ENCODE results near the gene NDUFB6. TPM values are rescaled to one million over a fixed set of nuclear protein-coding genes. Genes with fewer than 3 reads are reported as not detected.

The NDUFB6 gene
- total RNA-seq, 6 experiments from 2014 or later, result 28.9 to 39.9 (median 36.2) TPM

DNA sequence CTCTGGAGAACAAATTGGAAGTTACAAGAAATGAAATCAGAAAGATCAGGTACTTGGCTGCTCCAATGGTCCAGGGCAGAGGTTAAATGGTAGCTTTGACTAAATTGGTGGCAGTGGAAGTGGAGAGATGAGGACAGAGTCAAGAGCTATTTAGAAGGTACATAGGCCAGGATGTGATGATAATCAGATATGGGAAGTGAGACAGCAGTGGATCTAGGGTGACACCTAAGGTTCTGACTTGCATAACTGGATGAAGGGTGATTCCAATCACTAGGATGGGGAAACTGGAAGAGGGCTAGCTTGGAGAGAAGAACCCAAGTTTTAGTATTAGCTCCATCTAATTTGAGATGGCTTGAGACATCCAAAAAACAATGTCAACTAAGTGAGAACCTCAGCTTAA, 24.0 kb upstream of the NDUFB6 start:
- no peak overlapping the region for H3K4me3 ChIP-seq
- ATAC-seq, result no peak
- no peaks in the 10 kb centered on the region for H3K27me3 ChIP-seq
- no peak overlapping the region for H3K27ac ChIP-seq
- DNase-seq, result no peak
- intact Hi-C loops (cut with DNase I), result no loop called here
- H3K9me3 ChIP-seq, result no peaks in the 10 kb centered on the region
- H3K4me1 ChIP-seq, result no peaks in the 10 kb centered on the region
- TF ChIP-seq, protein P1, sequence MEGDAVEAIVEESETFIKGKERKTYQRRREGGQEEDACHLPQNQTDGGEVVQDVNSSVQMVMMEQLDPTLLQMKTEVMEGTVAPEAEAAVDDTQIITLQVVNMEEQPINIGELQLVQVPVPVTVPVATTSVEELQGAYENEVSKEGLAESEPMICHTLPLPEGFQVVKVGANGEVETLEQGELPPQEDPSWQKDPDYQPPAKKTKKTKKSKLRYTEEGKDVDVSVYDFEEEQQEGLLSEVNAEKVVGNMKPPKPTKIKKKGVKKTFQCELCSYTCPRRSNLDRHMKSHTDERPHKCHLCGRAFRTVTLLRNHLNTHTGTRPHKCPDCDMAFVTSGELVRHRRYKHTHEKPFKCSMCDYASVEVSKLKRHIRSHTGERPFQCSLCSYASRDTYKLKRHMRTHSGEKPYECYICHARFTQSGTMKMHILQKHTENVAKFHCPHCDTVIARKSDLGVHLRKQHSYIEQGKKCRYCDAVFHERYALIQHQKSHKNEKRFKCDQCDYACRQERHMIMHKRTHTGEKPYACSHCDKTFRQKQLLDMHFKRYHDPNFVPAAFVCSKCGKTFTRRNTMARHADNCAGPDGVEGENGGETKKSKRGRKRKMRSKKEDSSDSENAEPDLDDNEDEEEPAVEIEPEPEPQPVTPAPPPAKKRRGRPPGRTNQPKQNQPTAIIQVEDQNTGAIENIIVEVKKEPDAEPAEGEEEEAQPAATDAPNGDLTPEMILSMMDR (IDR thresholded peaks at IDR 0.05), result no peak
- no peak for TF ChIP-seq POLR2A (IDR thresholded peaks at IDR 0.05)
- H3K36me3 ChIP-seq, result no peaks in the 10 kb centered on the region

DNA sequence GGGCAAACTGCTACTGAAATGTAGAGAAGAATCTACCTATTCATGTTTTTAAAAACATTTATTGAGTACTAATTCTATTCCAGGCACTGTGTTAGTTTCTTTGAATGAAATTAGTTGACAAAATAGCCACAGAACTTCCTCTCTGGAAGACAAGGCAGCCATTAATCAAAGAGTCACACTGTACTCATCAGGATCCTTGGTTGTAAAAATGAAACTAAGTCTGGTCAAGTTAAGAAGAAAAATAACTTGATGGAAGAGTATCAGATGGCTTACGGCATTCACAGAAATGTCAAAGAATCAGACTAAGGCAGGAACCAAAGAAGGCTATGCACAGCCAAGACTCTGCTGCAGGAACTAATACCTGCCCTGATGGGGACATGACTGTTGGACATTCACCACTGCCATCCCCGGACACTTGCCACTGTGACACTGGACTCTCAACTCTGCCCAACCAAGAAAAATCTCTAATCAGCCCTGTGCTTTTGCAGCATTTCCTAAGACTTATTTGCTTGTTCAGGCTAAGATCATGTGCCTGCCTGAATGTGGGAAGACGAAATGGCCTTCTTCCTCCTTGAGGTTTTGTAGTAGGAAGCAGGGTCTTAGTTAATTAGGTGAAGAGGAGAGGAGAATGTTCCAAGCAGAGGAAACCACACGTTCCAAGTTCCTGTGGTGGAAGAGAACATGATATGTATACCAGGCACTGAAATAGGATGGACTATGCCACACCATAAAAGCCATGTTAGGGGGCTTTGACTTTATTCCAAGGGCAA, 23.3 kb upstream of the NDUFB6 start:
- Histone ChIP-seq H3K27ac (no peak overlapping the region), H3K4me3 (no peak overlapping the region), H3K27me3 (no peaks in the 10 kb centered on the region), H3K36me3 (no peaks in the 10 kb centered on the region), H3K4me1 (no peaks in the 10 kb centered on the region), H3K9me3 (no peaks in the 10 kb centered on the region)
- ATAC-seq (peak in 2 of 4 donors; percentile 29 to 33), DNase-seq (no peak)
- WGBS (ENCODE audit: insufficient coverage, low coverage, low lambda C conversion rate, missing lambda C conversion rate), result 43% methylated on average over 4 of the region's 4 CpGs
- no peak for TF ChIP-seq POLR2A (IDR thresholded peaks at IDR 0.05)
- TF ChIP-seq, protein P1 (IDR thresholded peaks at IDR 0.05), result no peak
- intact Hi-C loops (cut with DNase I), result no loop called here

DNA sequence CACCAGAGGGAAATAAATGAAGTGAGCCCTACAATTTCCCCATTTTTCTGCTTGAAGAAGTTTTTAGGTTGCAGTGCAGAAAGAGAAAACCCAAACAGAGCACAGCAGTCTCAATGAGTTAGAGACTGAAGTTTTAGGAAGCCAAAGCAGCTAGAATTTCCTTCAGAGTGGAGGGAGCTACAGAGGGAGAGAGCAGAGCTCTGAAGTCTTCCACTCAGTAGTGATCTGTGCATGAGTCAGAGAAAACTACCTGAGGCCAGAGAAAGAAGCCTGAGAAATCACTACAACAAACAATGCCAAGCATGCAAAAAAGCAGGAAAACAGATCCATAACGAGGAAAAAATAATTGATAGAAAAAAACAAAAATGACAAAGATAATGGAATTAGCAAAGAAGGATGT, 17.9 kb upstream of the NDUFB6 start:
- H3K4me1 ChIP-seq, result peaks cover 0 to 5% (median under 1%) of the 10 kb centered on the region in 4 donors
- DNase-seq (no peak), ATAC-seq (no peak)
- WGBS (ENCODE audit: insufficient coverage, low coverage, low lambda C conversion rate, missing lambda C conversion rate), result 11% methylated on average over 1 of the region's 1 CpG
- TF ChIP-seq POLR2A (IDR thresholded peaks at IDR 0.05), result no peak
- TF ChIP-seq, protein P1 (IDR thresholded peaks at IDR 0.05), result no peak
- H3K27ac ChIP-seq, result no peak overlapping the region
- H3K27me3 ChIP-seq, result no peaks in the 10 kb centered on the region
- no peaks in the 10 kb centered on the region for H3K36me3 ChIP-seq
- H3K4me3 ChIP-seq, result no peak overlapping the region
- no peaks in the 10 kb centered on the region for H3K9me3 ChIP-seq
- intact Hi-C loops (cut with DNase I), result no loop called here

DNA sequence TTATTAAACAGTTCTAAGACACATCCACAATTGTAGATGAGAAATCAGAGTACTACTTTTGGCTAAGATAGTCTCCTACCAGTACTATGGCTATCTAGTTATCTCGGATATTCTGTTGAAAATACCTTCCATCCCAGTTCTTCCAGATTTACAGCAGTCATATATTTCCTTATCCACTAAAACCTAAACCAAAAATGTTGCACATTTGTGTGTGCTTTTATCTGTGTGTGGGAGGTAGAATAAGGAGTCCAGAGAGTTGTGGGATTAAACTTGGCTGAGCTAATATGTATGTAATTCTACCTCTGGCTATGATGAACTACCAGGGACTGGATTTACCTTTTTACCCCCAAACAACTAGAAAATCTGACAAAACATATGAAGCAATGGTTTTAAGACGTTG, 17.5 kb upstream of the NDUFB6 start:
- Histone ChIP-seq H3K27ac (no peak overlapping the region), H3K4me3 (no peak overlapping the region), H3K9me3 (no peaks in the 10 kb centered on the region), H3K27me3 (no peaks in the 10 kb centered on the region), H3K4me1 (peaks cover 0 to 5% (median under 1%) of the 10 kb centered on the region in 4 donors), H3K36me3 (no peaks in the 10 kb centered on the region)
- DNase-seq (no peak), ATAC-seq (no peak)
- intact Hi-C loops (cut with DNase I), result no loop called here
- TF ChIP-seq POLR2A (IDR thresholded peaks at IDR 0.05), result no peak
- TF ChIP-seq, protein P1 (IDR thresholded peaks at IDR 0.05), result no peak
- WGBS (ENCODE audit: insufficient coverage, low coverage, low lambda C conversion rate, missing lambda C conversion rate), result 39% methylated on average over 2 of the region's 2 CpGs
